ENCODE results near the gene DNAJC21.
"Not testable (repeated sequence)": the region's sequence is repeated elsewhere in the genome, so short reads cannot be mapped to it uniquely, and the experiment has no call there.

Gene DNAJC21

GRCh38 chr5:34932947-34933346 is 3.6 kb downstream of the DNAJC21 start:
- ATAC-seq, result no peak
- H3K4me1 Mint-ChIP-seq, result peaks cover 34% of the 10 kb centered on the region
- H3K36me3 Mint-ChIP-seq, result peaks cover 56% of the 10 kb centered on the region
- no peak overlapping the region for H3K27ac Mint-ChIP-seq
- DNase-seq (ENCODE audit: low spot score in 2 of 2), result no peak
- H3K9me3 Mint-ChIP-seq, result no peaks in the 10 kb centered on the region
- no peak overlapping the region for H3K4me3 Mint-ChIP-seq

- Mint-ChIP-seq H3K4me1 (no peaks in the 10 kb centered on the region), H3K27ac (no peak overlapping the region), H3K36me3 (peaks cover 100% of the 10 kb centered on the region), H3K4me3 (no peak overlapping the region), H3K9me3 (no peaks in the 10 kb centered on the region)
- no peak for ATAC-seq
- no peak for DNase-seq (ENCODE audit: low spot score in 2 of 2)
These were observed 12.6 kb downstream of the DNAJC21 start for GRCh38 chr5:34941936-34942335.

DNA sequence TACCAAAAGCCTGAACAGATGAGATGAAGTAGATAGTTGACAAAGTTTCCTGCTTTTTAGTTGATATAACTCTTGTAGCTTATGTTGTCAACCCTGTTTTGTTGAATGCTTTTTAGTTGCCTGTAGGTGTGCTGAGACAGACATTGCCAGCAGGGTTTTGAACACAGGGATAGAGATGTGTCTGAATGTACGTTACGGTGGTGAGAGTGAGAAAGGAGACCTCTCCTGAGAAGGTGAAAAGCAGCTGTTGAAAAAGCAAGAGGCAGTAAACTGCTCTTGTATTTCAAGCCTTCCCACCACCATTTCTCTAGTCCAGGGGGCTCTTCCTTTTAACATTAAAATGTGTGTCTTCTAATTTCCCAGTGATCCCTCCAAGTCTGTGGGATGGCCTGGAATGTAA is 14.7 kb downstream of the DNAJC21 start:
- no peak for ATAC-seq
- no peak overlapping the region for H3K4me3 Mint-ChIP-seq
- no peak for DNase-seq (ENCODE audit: low spot score in 2 of 2)
- peak overlapping the region; percentile 44 for H3K27ac Mint-ChIP-seq
- no peaks in the 10 kb centered on the region for H3K9me3 Mint-ChIP-seq
- peaks cover 100% of the 10 kb centered on the region for H3K36me3 Mint-ChIP-seq
- H3K4me1 Mint-ChIP-seq, result no peaks in the 10 kb centered on the region

DNA sequence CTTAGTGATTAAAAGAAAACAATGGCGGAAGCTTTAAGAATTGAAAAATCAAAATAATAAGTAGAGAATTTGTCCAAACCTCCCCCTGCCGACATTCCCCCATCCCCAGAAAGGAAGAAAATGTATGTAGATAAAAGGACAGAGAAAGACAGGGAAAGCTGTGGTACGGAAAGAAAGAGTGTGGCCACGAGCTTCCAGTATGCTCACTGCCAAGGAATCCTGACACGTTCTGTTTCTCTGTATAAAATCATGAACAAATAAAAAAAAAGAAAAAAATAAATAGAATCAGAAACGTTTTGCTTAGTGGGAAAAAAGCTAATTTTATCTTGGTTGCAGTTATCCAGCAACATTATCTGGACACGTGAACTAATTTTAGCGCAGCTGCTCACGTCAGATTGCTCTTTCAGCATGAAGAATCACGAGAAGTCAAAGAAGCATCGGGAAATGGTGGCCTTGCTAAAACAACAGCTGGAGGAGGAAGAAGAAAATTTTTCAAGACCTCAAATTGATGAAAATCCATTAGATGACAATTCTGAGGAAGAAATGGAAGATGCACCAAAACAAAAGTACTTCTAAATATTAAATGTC is 15.2 kb downstream of the DNAJC21 start:
- Mint-ChIP-seq H3K9me3 (no peaks in the 10 kb centered on the region), H3K4me1 (no peaks in the 10 kb centered on the region), H3K36me3 (peaks cover 100% of the 10 kb centered on the region), H3K4me3 (no peak overlapping the region), H3K27ac (peak overlapping the region; percentile 44)
- no peak for ATAC-seq
- no peak for DNase-seq (ENCODE audit: low spot score in 2 of 2)

- Mint-ChIP-seq H3K4me3 (no peak overlapping the region), H3K4me1 (peaks cover 16% of the 10 kb centered on the region), H3K27ac (peak overlapping the region; percentile 45), H3K36me3 (peaks cover 44% of the 10 kb centered on the region), H3K9me3 (no peaks in the 10 kb centered on the region)
- no peak for ATAC-seq
- no peak for DNase-seq (ENCODE audit: low spot score in 2 of 2)
These were observed 28.0 kb downstream of the DNAJC21 start for GRCh38 chr5:34957321-34957720.

GRCh38 chr5:34957857-34958690 is 28.7 kb downstream of the DNAJC21 start:
- H3K27ac Mint-ChIP-seq, result peak overlapping the region; percentile 45
- ATAC-seq, result no peak
- no peaks in the 10 kb centered on the region for H3K9me3 Mint-ChIP-seq
- no peak overlapping the region for H3K4me3 Mint-ChIP-seq
- peaks cover 37% of the 10 kb centered on the region for H3K36me3 Mint-ChIP-seq
- peaks cover 16% of the 10 kb centered on the region for H3K4me1 Mint-ChIP-seq
- DNase-seq (ENCODE audit: low spot score in 2 of 2), result no peak

GRCh38 chr5:34959323-34959722 is 30.0 kb downstream of the DNAJC21 start:
- DNase-seq (ENCODE audit: low spot score in 2 of 2) (no peak), ATAC-seq (peak; percentile 77)
- peaks cover 24% of the 10 kb centered on the region for H3K36me3 Mint-ChIP-seq
- no peak overlapping the region for H3K27ac Mint-ChIP-seq
- no peaks in the 10 kb centered on the region for H3K9me3 Mint-ChIP-seq
- peaks cover 16% of the 10 kb centered on the region for H3K4me1 Mint-ChIP-seq
- H3K4me3 Mint-ChIP-seq, result no peak overlapping the region

GRCh38 chr5:34967540-34967939 is 38.2 kb downstream of the DNAJC21 start:
- Mint-ChIP-seq H3K36me3 (no peaks in the 10 kb centered on the region), H3K4me3 (no peak overlapping the region), H3K9me3 (peaks cover 3% of the 10 kb centered on the region), H3K27ac (no peak overlapping the region), H3K4me1 (no peaks in the 10 kb centered on the region)
- DNase-seq (ENCODE audit: low spot score in 2 of 2), result no peak
- no peak for ATAC-seq

DNA sequence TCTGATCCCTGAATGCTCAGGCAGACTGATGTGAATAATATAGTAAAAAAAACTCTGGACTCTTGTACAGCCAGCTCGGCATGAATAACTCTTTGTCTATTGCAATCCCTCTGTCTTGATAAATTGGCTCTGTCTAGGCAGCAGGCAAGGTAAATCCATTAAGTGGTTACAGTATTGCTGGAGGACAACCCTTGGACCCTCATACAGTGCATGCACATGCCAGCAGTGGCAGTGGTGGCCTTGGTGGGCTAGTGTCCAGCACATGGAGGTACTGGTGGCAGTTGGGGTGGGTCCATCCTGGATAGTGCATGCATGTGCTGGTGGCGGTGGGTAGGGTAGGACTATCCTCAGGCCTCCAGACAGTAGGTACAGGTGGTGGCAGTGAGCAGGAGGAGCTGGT is 38.9 kb downstream of the DNAJC21 start:
- H3K9me3 Mint-ChIP-seq, result peaks cover 3% of the 10 kb centered on the region

DNA sequence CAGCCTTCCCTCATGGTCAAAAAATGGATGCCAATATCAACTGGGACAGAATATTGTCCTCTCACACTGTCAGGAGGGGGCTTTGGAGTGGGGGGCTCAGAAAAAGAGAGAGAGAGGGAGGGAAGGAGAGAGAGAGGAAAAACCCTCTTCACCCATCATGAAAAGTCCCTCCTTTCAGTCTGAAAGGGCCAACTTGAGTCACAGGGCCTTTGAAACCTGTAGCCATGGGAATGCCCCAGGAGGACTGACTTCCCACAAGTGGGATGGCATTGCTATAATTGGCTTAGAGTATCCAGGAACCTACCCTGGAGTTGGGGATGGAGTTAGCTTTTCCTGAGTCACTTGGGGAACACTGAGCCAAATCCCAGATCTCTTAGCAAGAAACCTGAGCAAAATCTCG is 41.2 kb downstream of the DNAJC21 start:
- Mint-ChIP-seq H3K4me3 (no peak overlapping the region), H3K36me3 (no peaks in the 10 kb centered on the region), H3K9me3 (peaks cover 3% of the 10 kb centered on the region), H3K27ac (no peak overlapping the region), H3K4me1 (no peaks in the 10 kb centered on the region)
- DNase-seq (ENCODE audit: low spot score in 2 of 2), result no peak
- no peak for ATAC-seq

More for the DNA sequence above, 38.9 kb downstream of the DNAJC21 start:
- Mint-ChIP-seq H3K36me3 (no peaks in the 10 kb centered on the region), H3K27ac (no peak overlapping the region), H3K4me1 (no peaks in the 10 kb centered on the region), H3K4me3 (no peak overlapping the region)
- no peak for DNase-seq (ENCODE audit: low spot score in 2 of 2)
- ATAC-seq, result no peak

GRCh38 chr5:34971655-34972054 is 42.3 kb downstream of the DNAJC21 start:
- not testable (repeated sequence) for H3K9me3 Mint-ChIP-seq; H3K36me3 Mint-ChIP-seq; ATAC-seq; H3K4me3 Mint-ChIP-seq; H3K27ac Mint-ChIP-seq; DNase-seq (ENCODE audit: low spot score in 2 of 2); H3K4me1 Mint-ChIP-seq

DNA sequence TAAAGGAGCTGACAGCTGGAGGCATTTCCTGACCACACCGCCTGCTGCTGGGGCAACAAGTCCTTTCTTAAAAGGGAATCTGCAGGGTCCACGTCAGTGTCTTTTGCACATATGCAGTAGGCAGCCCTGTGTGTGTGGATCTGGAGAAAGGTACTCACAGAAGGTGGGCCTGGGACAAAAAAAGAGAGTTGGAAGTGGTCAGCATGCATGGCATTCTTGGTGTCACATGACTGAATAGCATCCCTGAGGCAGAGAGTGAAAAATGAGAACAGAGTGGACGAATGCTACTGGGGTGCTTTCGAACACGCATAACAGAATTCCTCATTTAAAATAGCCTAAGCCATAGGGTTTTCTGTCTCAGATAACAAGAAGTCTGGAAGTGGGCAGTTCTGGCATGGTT is 47.0 kb downstream of the DNAJC21 start:
- H3K36me3 Mint-ChIP-seq, result no peaks in the 10 kb centered on the region
- ATAC-seq (no peak), DNase-seq (ENCODE audit: low spot score in 2 of 2) (no peak)
- H3K4me3 Mint-ChIP-seq, result no peak overlapping the region
- H3K4me1 Mint-ChIP-seq, result no peaks in the 10 kb centered on the region
- H3K9me3 Mint-ChIP-seq, result no peaks in the 10 kb centered on the region
- no peak overlapping the region for H3K27ac Mint-ChIP-seq

DNA sequence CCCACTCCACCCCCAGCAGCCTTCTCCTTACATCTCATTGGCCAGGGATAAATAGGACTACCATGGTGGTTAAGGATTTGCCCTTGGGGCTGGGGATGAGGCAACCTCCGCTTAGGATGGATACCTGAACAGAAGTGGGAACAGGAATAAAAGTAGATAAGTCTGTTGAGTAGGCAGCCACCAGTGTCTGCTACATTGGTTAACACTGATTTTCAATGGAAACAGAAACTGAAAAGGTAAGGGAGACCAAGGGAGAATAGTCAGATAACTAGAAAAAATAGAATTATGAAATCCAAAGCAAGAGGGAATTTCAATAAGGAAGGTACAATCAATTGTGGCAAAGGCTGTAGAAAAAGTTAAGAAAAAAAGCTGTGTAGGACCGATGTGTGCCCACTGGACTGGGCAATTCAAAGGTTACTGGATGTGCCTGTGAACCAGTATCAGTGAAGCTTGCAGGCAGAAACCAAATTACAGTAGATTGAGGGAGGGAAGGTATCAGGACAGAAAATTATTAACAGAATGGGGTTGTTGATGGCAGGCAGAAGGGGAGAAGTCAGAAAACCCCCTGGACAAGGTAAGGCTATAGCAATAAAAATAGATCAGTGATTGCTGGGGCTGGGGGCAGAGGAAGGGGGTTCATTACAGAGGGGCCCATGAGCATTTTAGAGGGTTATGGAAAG is 48.7 kb downstream of the DNAJC21 start:
- no peaks in the 10 kb centered on the region for H3K36me3 Mint-ChIP-seq
- H3K4me1 Mint-ChIP-seq, result no peaks in the 10 kb centered on the region
- H3K4me3 Mint-ChIP-seq, result no peak overlapping the region
- DNase-seq (ENCODE audit: low spot score in 2 of 2) (no peak), ATAC-seq (no peak)
- H3K9me3 Mint-ChIP-seq, result peaks cover 6% of the 10 kb centered on the region
- no peak overlapping the region for H3K27ac Mint-ChIP-seq

DNA sequence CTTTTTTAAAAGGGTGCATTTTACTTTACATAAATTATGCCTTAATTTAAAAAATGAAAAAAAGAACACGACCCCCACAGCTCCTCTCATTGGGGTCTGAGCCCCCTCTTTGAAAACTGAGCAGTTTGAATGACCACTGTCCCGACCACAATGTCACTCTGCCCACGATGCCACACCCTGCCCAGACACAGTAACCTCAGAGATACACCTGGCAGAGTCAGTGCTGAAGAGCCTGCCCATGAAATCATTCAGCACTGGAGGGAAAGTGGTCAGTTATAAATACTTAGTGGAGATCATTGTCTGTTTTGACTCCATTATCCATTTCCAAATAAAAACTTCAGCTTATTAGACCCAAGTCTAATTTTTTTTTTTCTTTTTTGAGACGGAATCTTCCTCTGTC is 49.3 kb downstream of the DNAJC21 start:
- Mint-ChIP-seq H3K36me3 (no peaks in the 10 kb centered on the region), H3K4me1 (no peaks in the 10 kb centered on the region), H3K9me3 (peaks cover 6% of the 10 kb centered on the region), H3K27ac (no peak overlapping the region), H3K4me3 (no peak overlapping the region)
- no peak for DNase-seq (ENCODE audit: low spot score in 2 of 2)
- no peak for ATAC-seq

DNA sequence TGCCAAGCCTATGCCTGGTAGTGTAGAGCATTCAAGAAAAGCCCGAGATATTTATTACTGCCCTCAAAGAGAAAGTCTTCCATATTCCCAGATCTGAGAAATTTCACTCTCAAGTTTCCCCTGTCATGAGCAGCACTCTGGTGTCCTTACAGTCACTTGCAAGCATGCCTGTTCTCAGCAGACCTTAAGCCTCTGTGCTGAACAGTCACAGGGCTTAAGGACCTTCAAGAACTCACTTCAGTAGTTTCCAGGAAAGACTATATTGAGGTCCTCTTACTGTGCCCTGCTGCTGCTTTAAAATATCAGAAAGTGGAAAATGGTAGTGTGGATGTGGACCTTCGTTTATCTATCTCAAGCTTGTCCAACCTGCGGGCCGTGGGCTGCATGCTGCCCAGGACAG is 53.5 kb downstream of the DNAJC21 start:
- no peak overlapping the region for H3K27ac Mint-ChIP-seq

GRCh38 chr5:34986965-34987364 is 57.6 kb downstream of the DNAJC21 start:
- H3K27ac Mint-ChIP-seq, result no peak overlapping the region
- H3K36me3 Mint-ChIP-seq, result no peaks in the 10 kb centered on the region
- no peak for ATAC-seq
- DNase-seq (ENCODE audit: low spot score in 2 of 2), result no peak
- H3K4me3 Mint-ChIP-seq, result no peak overlapping the region
- H3K9me3 Mint-ChIP-seq, result peaks cover 15% of the 10 kb centered on the region
- H3K4me1 Mint-ChIP-seq, result no peaks in the 10 kb centered on the region

More for the DNA sequence above, 53.5 kb downstream of the DNAJC21 start:
- ATAC-seq (no peak), DNase-seq (ENCODE audit: low spot score in 2 of 2) (no peak)
- Mint-ChIP-seq H3K36me3 (no peaks in the 10 kb centered on the region), H3K4me3 (no peak overlapping the region), H3K9me3 (peaks cover 18% of the 10 kb centered on the region), H3K4me1 (no peaks in the 10 kb centered on the region)

Data from stimulated activated effector memory CD8-positive, alpha-beta T cell treated with anti-CD3 and anti-CD28 coated beads, Interleukin-12 subunit alpha, Interleukin-12 subunit beta, amount 100 ng/mL, for 72 hours (primary cell).